ENCODE results near the gene TMEM60.

Gene TMEM60

GRCh38 chr7:77771901-77772300 is 26.3 kb downstream of the TMEM60 start:
- no peak for DNase-seq (ENCODE audit: low read depth in 2 of 2)

DNA sequence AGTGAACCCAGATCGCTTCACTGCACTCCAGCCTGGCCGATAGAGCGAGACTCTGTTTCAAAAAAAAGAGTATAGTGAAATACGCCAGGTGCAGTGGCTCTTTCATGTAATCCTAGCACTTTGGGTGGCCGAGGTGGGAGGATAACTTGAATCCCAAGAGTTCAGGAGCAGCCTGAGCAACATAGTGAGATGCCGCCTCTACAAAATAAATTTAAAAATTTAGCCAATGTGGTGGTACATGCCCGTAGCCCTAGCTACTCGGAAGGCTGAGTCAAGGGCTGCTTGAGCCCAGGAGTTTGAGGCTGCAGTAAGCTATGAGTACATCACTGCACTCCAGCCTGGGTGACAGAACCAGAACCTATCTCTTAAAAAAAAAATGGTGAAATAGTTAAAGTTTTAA is 27.9 kb downstream of the TMEM60 start:
- no peak for DNase-seq (ENCODE audit: low read depth in 2 of 2)

DNA sequence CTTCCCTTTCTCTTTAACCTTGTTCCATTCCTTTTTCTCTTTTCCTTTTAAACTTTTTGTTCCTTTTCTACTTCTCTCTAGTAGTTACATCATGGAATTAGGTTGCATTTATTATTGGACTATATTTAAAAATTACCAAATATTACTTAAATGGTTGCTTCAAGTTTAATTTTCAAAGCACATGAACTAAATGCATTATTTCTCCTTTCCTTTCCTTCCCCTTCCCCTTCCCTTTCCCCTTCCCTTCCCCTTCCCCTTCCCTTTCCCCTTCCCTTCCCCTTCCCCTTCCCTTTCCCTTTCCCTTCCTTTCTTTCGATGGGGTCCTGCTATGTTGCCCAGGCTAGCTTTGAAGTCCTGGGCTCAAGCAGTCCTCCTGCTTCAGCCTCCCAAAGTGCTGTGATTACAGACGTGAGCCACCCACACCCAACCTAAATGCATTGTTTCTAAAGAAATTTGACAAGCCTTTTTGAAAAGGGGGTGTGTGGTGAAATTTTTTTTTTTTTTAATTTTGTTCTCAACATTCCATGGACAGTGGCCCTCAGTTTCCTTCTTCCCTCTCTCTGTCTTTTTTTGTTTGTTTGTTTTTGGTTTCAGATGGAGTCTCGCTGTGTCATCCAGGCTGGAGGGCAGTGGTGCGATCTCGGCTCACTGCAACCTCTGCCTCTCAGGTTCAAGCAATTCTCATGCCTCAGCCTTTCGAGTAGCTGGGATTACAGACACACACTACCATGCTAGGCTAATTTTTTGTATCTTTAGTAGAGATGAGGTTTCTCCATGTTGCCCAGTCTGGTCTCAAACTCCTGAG is 31.2 kb downstream of the TMEM60 start:
- DNase-seq (ENCODE audit: low read depth in 2 of 2) = no peak

- peak in 1 of 2 experiments; percentile 6 for DNase-seq (ENCODE audit: low read depth in 2 of 2)
These were observed 32.1 kb downstream of the TMEM60 start for GRCh38 chr7:77765906-77766800.

- no peak for DNase-seq (ENCODE audit: low read depth in 2 of 2)
These were observed 32.8 kb downstream of the TMEM60 start for GRCh38 chr7:77765481-77765880.

DNA sequence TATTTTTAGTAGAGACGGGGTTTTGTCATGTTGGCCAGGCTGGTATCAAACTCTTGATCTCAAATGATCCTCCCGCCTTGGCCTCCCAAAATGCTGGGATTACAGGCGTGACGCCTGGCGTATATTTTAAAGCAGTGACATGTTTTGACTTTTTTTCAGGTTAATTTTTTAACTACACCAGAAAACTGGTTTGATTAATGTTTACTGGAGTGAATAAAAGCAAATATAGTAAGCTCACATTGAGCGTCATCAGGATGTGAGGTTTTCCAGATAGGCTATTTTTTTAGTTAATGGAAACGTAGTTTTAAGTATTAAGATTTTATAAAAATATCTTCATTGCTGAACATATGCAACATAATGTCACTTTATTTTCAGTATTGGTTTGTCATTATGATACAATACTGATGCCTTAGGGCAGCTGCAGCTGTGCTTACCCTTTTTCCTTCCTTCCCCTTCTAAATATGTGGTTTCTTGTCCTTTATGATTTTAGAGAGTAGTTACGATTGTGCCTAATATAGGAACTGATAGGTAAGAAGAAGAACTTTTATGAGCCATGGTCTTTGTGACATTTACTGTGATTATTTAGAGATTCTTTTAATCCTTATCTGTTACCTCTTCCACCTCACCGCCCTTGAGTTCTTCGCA is 37.3 kb downstream of the TMEM60 start:
- DNase-seq (ENCODE audit: low read depth in 2 of 2) = no peak

DNA sequence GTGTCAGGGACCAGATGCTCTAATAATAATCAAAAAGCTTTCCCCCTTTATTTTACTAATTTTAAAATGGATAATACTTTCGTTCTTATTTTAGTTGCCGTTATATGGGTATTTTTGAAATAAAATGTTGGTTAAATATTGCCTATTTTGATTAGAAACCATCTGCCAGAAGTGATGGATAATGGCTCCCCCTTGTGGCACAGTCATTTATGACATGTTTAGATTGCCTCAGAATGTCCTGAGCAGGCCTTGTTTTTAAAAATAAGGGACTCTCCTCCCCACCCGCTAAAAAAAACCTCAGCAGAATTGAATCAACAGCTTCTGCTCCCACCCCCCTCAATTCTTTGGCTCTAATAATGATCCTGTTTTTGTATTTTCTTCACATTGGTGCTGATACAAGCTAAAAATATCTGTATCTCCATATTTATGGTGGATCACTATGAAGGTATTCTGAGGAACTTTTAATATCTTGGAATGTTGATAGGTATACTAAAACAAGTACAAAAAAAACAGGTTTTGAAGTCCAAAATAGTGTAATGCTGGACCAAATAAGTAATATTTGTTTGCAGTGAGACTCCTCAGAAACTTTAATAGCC is 38.8 kb downstream of the TMEM60 start:
- peak in 1 of 2 experiments; percentile 17 for DNase-seq (ENCODE audit: low read depth in 2 of 2)

GRCh38 chr7:77757589-77757988 is 40.6 kb downstream of the TMEM60 start:
- DNase-seq (ENCODE audit: low read depth in 2 of 2) = no peak

DNA sequence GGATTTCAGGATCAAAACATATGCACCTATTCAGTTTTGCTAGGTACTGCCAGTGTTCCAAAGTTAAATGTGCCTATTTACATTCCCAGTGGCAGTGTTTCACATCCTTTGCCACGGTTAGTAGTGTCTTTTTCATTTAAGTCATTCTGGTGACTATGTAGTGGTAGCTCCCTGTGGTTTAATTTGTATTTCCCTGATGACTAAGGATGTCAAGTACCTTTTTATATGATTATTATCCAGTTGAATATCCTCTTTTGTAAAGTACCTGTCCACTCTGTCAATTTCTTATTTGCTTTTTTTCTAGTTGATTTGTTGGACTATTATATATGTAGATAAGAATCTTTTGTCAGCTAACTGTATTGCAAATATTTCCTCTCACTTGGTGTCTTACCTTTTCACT is 45.1 kb downstream of the TMEM60 start:
- no peak for DNase-seq (ENCODE audit: low read depth in 2 of 2)

- DNase-seq (ENCODE audit: low read depth in 2 of 2) = no peak
These were observed 46.2 kb downstream of the TMEM60 start for GRCh38 chr7:77752016-77752415.

DNA sequence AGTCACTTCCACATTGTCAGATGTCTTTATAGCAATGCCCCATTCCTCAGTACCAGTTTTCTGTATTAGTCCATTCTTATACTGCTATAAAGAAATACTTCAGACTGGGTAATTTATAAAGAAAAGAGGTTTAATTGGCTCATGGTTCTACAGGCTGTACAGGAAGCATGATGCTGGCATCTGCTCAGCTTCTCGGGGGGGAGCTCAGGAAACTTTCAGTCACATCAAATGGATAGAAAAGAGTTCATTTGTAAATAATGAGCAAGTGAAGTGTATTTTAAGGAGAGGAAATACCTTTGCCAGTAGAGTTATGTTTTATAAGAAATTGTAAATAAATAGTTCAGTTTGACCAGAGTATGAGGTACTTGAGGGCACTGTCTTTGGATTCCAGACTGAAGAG is 50.5 kb downstream of the TMEM60 start:
- DNase-seq (ENCODE audit: low read depth in 2 of 2) = no peak

DNA sequence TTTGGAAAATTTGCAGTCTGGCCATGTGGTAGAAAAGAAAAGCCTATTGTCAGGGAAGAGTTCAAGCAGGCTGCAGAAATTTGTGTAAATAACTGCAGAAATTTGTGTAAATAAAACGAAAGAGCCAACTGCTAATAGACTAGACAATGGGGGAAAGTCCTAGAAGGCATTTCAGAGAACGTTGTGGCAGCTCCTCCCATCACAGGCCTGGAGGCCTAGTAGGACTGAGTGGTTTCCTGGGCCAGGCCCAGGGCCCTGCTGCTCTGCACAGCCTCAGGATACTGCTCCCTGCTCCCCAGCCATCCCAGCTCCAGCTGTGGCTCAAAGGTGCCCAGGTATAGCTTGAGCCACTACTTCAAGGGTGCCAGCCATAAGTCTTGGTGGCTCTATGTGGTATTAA is 51.1 kb downstream of the TMEM60 start:
- no peak for DNase-seq (ENCODE audit: low read depth in 2 of 2)

- DNase-seq (ENCODE audit: low read depth in 2 of 2) = no peak
These were observed 51.4 kb downstream of the TMEM60 start for GRCh38 chr7:77746824-77747165.

DNA sequence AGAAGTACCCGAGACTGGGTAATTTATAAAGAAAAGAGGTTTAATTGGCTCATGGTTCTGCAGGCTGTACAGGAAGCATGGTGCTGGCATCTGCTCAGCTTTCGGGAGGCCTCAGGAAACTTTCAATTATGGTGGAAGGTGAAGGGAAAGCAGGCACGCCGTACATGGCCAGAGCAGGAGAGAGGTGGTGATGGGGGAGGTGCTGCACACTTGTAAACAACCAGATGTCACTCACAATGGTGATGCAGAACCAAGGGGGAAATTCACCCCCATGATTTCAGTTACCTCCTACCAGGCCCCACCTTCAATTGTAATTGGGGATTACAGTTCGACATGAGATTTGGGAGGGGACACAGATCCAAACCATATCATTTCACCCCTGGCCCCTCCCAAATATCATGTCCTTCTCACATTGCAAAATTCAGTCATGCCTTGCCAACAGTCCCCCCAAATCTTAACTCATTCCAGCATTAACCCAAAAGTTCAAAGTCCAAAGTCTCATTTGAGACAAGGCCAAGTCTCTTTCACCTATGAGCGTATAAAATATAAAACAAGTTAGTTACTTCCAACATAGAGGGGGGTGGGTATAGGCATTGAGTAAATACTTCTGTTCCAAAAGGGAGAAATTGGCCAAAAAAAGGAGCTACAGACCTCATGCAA is 51.9 kb downstream of the TMEM60 start:
- DNase-seq (ENCODE audit: low read depth in 2 of 2) = no peak

DNA sequence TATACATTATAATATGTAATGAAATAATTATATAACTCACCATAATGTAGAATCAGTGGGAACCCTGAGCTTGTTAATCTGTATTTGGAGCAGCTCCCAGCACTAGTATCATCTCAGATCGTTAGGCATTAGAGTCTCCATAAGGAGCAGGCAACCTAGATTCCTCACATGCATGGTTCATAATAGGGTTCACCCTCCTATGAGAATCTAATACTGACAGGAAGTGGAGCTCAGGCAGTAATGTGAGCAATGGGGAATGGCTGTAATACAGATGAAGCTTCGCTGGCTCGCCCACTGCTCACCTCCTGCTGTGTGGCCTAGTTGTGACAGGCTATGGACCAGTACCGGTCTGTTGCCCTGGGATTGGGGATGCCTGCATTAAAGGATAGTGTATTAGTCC is 52.5 kb downstream of the TMEM60 start:
- no peak for DNase-seq (ENCODE audit: low read depth in 2 of 2)
